Liver (tissue), 3 donors: Measurements from ENCODE around the gene GRAP.
"Not testable (repeated sequence)": the region's sequence is repeated elsewhere in the genome, so short reads cannot be mapped to it uniquely, and the experiment has no call there.

Experiments used
- CTCF ChIP-seq: fragments of 150-350 bp; IDR thresholded peaks from 2 replicates; pipeline ENCODE4 v1.5.1; 2017; ENCODE audit warnings: improper control_type of control experiment, low read depth, low read length; ENCODE audit not compliant: missing input control
- EGR1 ChIP-seq, 2 donors: IDR thresholded peaks; 2 replicates each; pipeline ENCODE4 v1.6.1; 2016 to 2018; ENCODE audit warnings: antibody characterized with exemption in 2 of 2, low read depth in 2 of 2
- FOXA1 ChIP-seq: IDR thresholded peaks from 2 replicates; pipeline ENCODE4 v1.6.1; 2016; ENCODE audit warnings: antibody characterized with exemption
- GABPA ChIP-seq, 2 donors: IDR thresholded peaks in 1 of 2; conservative IDR thresholded peaks in 1 of 2; 2 replicates each; pipeline ENCODE4 v1.6.1; 2016; ENCODE audit warnings: antibody characterized with exemption in 2 of 2, mild to moderate bottlenecking in 1 of 2, moderate library complexity in 1 of 2
- HNF4A ChIP-seq, 2 donors: conservative IDR thresholded peaks; 2 replicates each; pipeline ENCODE4 v1.6.1; 2016; ENCODE audit warnings: antibody characterized with exemption in 2 of 2, mild to moderate bottlenecking in 2 of 2
- JUND ChIP-seq, 2 donors: IDR thresholded peaks; 2 replicates each; pipeline ENCODE4 v1.6.1; 2016; ENCODE audit warnings: antibody characterized with exemption in 2 of 2
- MAX ChIP-seq: IDR thresholded peaks from 2 replicates; pipeline ENCODE4 v1.6.1; 2016; ENCODE audit warnings: antibody characterized with exemption
- RAD21 ChIP-seq, 2 donors: IDR thresholded peaks; 2 replicates each; pipeline ENCODE4 v1.6.1; 2016; ENCODE audit warnings: antibody characterized with exemption in 2 of 2, mild to moderate bottlenecking in 2 of 2
- REST ChIP-seq: IDR thresholded peaks from 2 replicates; pipeline ENCODE4 v1.6.1; 2016; ENCODE audit warnings: antibody characterized with exemption, mild to moderate bottlenecking
- RXRA ChIP-seq, 2 donors: IDR thresholded peaks; 2 replicates each; pipeline ENCODE4 v1.6.1; 2017 to 2018; ENCODE audit warnings: antibody characterized with exemption in 2 of 2, mild to moderate bottlenecking in 1 of 2
- SP1 ChIP-seq: IDR thresholded peaks from 2 replicates; pipeline ENCODE4 v1.6.1; 2018; ENCODE audit warnings: antibody characterized with exemption, mild to moderate bottlenecking
- TAF1 ChIP-seq: conservative IDR thresholded peaks from 2 replicates; pipeline ENCODE4 v1.6.1; 2016; ENCODE audit warnings: antibody characterized with exemption, mild to moderate bottlenecking
- TF ChIP-seq, protein P1 (sequence below): IDR thresholded peaks from 2 replicates; pipeline ENCODE4 v1.6.1; 2016; ENCODE audit warnings: antibody characterized with exemption
- donor health status: healthy.
- donor health status: healthy.

- TF ChIP-seq SP1; EGR1 (IDR thresholded peaks at IDR 0.05; ENCODE audit: low read depth in 2 of 2); CTCF; MAX; RXRA (IDR thresholded peaks at IDR 0.05); JUND (IDR thresholded peaks at IDR 0.05); FOXA1; HNF4A (conservative IDR thresholded peaks at IDR 0.05); REST; GABPA (IDR thresholded peaks at IDR 0.05 in 1 of 2, conservative IDR thresholded peaks at IDR 0.05 in 1 of 2); TAF1; RAD21 (IDR thresholded peaks at IDR 0.05): not testable (repeated sequence)
- TF ChIP-seq, protein P1, sequence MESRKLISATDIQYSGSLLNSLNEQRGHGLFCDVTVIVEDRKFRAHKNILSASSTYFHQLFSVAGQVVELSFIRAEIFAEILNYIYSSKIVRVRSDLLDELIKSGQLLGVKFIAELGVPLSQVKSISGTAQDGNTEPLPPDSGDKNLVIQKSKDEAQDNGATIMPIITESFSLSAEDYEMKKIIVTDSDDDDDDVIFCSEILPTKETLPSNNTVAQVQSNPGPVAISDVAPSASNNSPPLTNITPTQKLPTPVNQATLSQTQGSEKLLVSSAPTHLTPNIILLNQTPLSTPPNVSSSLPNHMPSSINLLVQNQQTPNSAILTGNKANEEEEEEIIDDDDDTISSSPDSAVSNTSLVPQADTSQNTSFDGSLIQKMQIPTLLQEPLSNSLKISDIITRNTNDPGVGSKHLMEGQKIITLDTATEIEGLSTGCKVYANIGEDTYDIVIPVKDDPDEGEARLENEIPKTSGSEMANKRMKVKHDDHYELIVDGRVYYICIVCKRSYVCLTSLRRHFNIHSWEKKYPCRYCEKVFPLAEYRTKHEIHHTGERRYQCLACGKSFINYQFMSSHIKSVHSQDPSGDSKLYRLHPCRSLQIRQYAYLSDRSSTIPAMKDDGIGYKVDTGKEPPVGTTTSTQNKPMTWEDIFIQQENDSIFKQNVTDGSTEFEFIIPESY: not testable (repeated sequence)
These were observed 4.9 kb downstream of the GRAP start for GRCh38 chr17:19041871-19042270.
